ENCODE results near the gene ZNF799.
"Not testable (repeated sequence)": the region's sequence is repeated elsewhere in the genome, so short reads cannot be mapped to it uniquely, and the experiment has no call there.

ZNF799 gene

GRCh38 chr19:12400633-12401502 lies at the start of gene ZNF799:
ZNF799 (minus strand) TSS chr19:12401271; CDS start chr19:12401070, 201 bp downstream.
- peak; percentile 85 for DNase-seq (ENCODE audit: low read depth, low spot score)

DNA sequence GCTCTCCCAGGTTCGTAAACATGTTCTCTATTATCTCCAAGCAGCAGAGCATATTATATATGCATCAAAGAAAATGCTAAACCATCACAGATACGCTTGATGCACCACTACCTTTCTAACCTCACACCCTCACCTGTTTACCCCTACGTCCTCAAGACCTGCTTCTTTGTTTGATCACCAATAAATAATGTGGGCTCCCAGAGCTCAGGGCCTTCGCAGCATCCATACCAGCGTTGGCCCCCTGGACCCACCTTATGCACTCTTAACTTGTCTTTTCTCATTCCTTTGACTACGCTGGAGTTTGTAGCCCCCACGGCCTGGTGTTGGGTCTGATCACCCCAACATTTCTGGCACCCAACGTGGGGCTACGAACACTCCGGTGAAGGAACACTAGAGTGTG lies 49.8 kb upstream of the ZNF799 start:
- no peak for DNase-seq (ENCODE audit: low read depth, low spot score)

DNA sequence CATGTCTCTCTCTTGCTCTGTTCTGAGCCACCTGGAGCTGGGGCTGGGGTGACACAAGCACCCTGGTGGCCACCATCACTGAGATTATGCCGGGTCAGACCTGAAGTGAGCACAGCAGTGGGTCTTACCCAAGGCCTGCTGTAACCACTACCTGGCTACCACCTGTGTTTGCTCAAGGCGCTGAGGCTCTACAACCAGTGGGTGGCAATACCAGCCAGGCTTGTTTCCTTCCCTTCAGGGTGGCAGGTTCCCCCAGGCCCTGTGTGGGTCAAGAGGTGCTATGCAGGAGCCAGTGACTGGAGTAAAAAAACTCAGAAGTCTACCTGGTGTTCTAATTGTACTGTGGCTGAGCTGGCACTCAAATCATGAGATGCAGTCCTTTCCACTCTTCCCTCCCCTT lies 47.7 kb upstream of the ZNF799 start:
- no peak for DNase-seq (ENCODE audit: low read depth, low spot score)

- DNase-seq (ENCODE audit: low read depth, low spot score): peak; percentile 95
Observed at GRCh38 chr19:12440541-12441316, 39.7 kb upstream of the ZNF799 start, which contains the start of gene ZNF443. ZNF443 (minus strand) TSS chr19:12441021; CDS start chr19:12440914, 107 bp downstream.

- DNase-seq (ENCODE audit: low read depth, low spot score): not testable (repeated sequence)
Observed at GRCh38 chr19:12439686-12440540, 38.8 kb upstream of the ZNF799 start.

- not testable (repeated sequence) for DNase-seq (ENCODE audit: low read depth, low spot score)
Observed at GRCh38 chr19:12430726-12431299, 29.7 kb upstream of the ZNF799 start.

GRCh38 chr19:12425888-12426274 lies 24.8 kb upstream of the ZNF799 start:
- no peak for DNase-seq (ENCODE audit: low read depth, low spot score)

GRCh38 chr19:12425236-12425887 lies 24.3 kb upstream of the ZNF799 start:
- no peak for DNase-seq (ENCODE audit: low read depth, low spot score)

GRCh38 chr19:12417273-12417672 lies 16.2 kb upstream of the ZNF799 start:
- DNase-seq (ENCODE audit: low read depth, low spot score): not testable (repeated sequence)

- no peak for DNase-seq (ENCODE audit: low read depth, low spot score)
Observed at GRCh38 chr19:12411893-12412292, 10.8 kb upstream of the ZNF799 start.

DNA sequence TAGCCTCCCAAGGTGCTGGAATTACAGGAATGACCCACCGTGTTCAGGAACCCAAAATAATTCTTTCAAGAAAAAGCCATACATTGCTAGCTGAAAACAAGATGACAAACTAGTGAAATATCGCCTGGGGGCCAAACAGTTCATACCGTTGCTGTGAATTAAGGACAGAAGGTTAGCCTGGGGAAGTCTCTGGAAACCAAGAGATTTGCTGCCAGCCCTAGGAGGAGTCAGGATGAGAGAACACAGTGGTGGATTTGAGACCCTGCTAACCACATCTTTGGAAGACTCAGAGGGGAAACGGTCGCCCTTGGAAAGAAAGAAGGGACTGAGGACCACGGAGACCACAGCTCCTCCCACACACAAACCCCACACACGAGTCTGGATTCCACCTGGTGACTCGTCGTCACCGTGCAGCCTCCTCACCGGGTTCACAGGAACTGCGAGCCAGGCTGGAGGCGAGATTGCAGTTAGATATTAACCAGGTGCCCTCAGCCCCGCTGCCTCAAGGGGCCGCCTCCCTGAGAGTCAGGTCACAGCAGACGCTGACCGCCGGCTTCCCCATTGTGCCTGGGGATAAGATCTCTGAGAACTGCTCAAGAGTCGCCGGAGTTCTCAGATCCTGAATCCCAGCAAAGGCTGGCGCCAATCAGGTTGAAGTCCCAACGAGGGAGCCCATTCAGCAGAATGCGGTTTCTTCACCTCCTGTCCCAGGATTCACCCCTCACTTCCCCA lies 1.0 kb downstream of the ZNF799 start:
- not testable (repeated sequence) for DNase-seq (ENCODE audit: low read depth, low spot score)

- DNase-seq (ENCODE audit: low read depth, low spot score): not testable (repeated sequence)
Observed at GRCh38 chr19:12391148-12391547, 9.9 kb downstream of the ZNF799 start.

- DNase-seq (ENCODE audit: low read depth, low spot score): not testable (repeated sequence)
Observed at GRCh38 chr19:12386365-12386764, 14.7 kb downstream of the ZNF799 start.

- DNase-seq (ENCODE audit: low read depth, low spot score): no peak
Observed at GRCh38 chr19:12380444-12380737, 20.7 kb downstream of the ZNF799 start.

DNA sequence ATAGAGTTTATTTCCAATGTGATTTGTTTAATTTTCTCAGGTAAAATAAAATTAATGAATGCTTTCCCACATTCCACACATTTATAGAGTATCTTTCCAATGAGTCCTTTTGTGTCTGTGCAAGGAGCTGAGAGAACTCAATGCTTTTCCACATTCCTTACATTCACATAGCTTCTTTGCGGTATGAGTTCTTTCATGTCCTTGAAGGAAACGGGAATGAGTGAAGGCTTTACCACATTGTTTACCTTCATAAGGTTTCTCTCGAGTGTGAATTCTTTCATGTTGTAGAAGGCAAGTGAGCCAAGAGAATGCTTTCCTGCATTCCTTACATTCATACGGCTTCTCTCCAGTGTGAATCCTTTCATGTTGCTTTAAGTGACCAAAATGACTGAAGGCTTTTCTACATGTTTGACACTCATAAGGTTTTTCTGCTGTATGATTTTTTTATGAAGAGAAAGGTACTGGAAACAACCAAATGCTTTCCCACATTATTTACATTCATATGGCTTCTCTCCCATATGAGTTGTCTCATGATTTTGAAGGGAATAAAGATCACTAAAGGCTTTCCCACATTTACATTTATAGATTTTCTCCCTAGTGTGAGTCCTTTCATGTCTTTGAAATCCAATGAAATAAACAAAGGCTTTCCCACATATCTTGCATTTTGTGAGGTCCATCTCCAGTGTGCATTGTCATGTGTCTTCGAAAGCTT lies 21.2 kb downstream of the ZNF799 start:
- no peak for DNase-seq (ENCODE audit: low read depth, low spot score)

DNA sequence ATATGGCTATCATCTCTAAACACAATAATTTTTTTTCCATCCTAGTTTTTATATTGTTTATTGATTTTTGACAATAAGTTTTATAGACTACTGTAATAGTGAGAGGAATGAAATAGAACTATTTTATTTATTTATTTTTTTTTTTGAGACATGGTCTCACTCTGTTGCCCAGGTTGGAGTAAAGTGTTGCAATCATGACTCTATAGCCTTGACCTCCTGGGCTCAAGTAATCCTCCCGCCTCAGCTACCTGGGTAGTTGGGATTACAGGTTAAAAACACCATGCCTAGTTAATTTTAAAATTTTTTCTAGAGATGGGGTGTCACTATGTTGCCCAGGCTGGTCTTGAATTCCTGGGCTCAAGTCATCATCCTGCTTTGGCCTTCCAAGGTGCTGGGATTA lies 27.0 kb downstream of the ZNF799 start:
- no peak for DNase-seq (ENCODE audit: low read depth, low spot score)

DNA sequence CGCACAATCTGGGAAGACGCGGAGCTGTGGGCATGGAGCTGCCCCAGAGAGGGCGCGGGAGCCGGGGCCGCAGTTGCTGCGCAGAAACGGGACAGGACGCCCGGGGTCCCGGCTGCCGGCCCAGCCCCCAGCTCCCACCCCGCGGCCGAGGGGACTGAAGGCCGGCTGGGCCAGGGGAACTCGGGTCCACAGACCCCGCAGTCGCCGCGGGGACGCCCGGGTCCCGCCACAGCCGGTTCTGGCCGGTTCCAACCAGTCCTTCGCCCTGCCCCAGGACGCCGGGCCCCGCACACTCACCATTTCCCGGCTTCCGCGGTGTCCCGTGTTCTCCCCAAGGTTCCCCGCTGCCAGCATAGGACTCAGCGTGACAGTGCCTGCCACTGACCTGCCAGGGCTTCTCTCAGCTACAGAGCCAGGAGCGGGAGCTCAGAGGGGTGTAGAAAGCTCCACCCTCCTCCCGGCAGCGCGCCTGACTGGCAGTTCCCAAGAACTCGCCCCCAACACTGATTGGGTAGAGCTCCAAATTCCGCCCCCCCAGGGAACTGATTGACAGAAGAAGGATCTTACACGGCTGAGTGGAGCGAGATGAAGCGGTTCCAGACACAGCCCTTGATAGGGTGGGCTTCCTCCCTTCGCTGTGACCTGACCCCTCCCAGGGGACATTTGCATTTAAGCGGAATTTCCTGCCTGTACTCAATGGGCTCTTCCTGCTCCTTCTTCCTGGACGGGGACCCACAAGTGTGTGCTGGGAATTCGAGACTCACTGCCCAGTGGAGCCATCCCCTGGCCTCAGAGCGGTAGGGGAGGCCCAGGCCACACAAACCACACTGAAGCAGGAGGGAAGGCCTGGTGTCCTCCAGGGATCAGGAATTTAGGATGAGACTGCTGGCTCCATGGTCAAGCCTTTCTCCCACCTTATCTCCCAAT lies 35.6 kb downstream of the ZNF799 start, which contains the start of gene ZNF442:
TSS of gene ZNF442 (minus strand) at position 448 of the 927 bp plus-strand sequence. CDS start 2,052 bp downstream, outside the sequence.
- peak; percentile 90 for DNase-seq (ENCODE audit: low read depth, low spot score)
